Measurements from ENCODE around the gene AOPEP. TPM values are rescaled to one million over a fixed set of nuclear protein-coding genes. Genes with fewer than 3 reads are reported as not detected.

Gene AOPEP
- total and polyA plus RNA-seq, 2 donors (not counting 3 experiments of a cell fraction or from before 2014, with no cell fraction given), result 20.2 to 41.6 TPM

- Histone ChIP-seq H3K27me3 (ENCODE audit: control insufficient read depth in 2 of 2, insufficient read depth in 2 of 2, low read length in 2 of 2) (no peaks in the 10 kb centered on the region), H3K4me3 (replicated peaks in 1 of 3; ENCODE audit: insufficient read depth in 1 of 3, low read depth in 1 of 3, low read length in 3 of 3) (no peak overlapping the region), H3K36me3 (ENCODE audit: control insufficient read depth in 2 of 2, extremely low read depth in 1 of 2, insufficient read depth in 2 of 2, low read length in 2 of 2) (no peaks in the 10 kb centered on the region), H2AFZ (ENCODE audit: low read depth, low read length) (no peak overlapping the region), H4K20me1 (replicated peaks; ENCODE audit: control insufficient read depth, extremely low read depth, insufficient read depth, low read length) (no peaks in the 10 kb centered on the region), H3K9ac (replicated peaks; ENCODE audit: extremely low read depth, insufficient read depth, low read length) (no peak overlapping the region), H3K9me3 (replicated peaks; ENCODE audit: control insufficient read depth, insufficient read depth, low read length) (no peaks in the 10 kb centered on the region), H3K79me2 (ENCODE audit: control insufficient read depth, insufficient read depth, low read length) (no peaks in the 10 kb centered on the region), H3K4me1 (ENCODE audit: control insufficient read depth, extremely low read depth, insufficient read depth, low read length) (no peaks in the 10 kb centered on the region), H3K9me1 (replicated peaks; ENCODE audit: control insufficient read depth, extremely low read depth, insufficient read depth, low read length) (no peaks in the 10 kb centered on the region), H3K27ac (ENCODE audit: insufficient read depth, low read depth, low read length) (no peak overlapping the region), H3K4me2 (ENCODE audit: insufficient read depth, low read length) (no peak overlapping the region)
- dilution Hi-C loops (cut with MboI; ENCODE audit: extremely low pct_ligation_motif_present, low sequenced_read_pairs), result no loop called here
- no peak for TF ChIP-seq GATA2 (IDR thresholded peaks at IDR 0.05; ENCODE audit: insufficient read depth, insufficient read length, low read depth, low read length)
- TF ChIP-seq CTCF (IDR thresholded peaks at IDR 0.05; ENCODE audit: extremely low read depth in 1 of 2, insufficient read depth in 1 of 2, low read depth in 1 of 2, low read length in 2 of 2), result no peak
- TF ChIP-seq FOS (IDR thresholded peaks at IDR 0.05; ENCODE audit: borderline replicate concordance, insufficient read depth, low read length), result no peak
- no peak for TF ChIP-seq POLR2AphosphoS5 (IDR thresholded peaks at IDR 0.05; ENCODE audit: insufficient read depth, low read depth, low read length)
- no peak for TF ChIP-seq MYC (IDR thresholded peaks at IDR 0.05; ENCODE audit: low read depth, low read length)
- no peak for TF ChIP-seq MAX (IDR thresholded peaks at IDR 0.05; ENCODE audit: insufficient read depth, insufficient read length)
- no peak for TF ChIP-seq EZH2 (IDR thresholded peaks at IDR 0.05; ENCODE audit: borderline replicate concordance, low read depth, low read length, severe bottlenecking)
- TF ChIP-seq POLR2A (IDR thresholded peaks at IDR 0.05; ENCODE audit: low read depth, low read length), result no peak
- TF ChIP-seq JUN (IDR thresholded peaks at IDR 0.05; ENCODE audit: borderline replicate concordance, insufficient read depth, insufficient read length, low read depth), result no peak
- FAIRE-seq, result no peak
- ChIA-PET POLR2A (no interaction called here), CTCF (no interaction called here)
- DNase-seq (ENCODE audit: low read depth, low spot score), result no peak
- intact Hi-C loops (cut with micrococcal nuclease), result no loop called here
- no TSS peak for BruUV-seq (replicated peaks)
Measured at GRCh38 chr9:94767331-94768072, 41.0 kb downstream of the AOPEP start.

Measured in endothelial cell of umbilical vein (primary cell).